ENCODE data around the gene USP32. TPM values are rescaled to one million over a fixed set of nuclear protein-coding genes. Genes with fewer than 3 reads are reported as not detected.
"Not testable (repeated sequence)": the region's sequence is repeated elsewhere in the genome, so short reads cannot be mapped to it uniquely, and the experiment has no call there.

Gene USP32
- total RNA-seq, 1 experiment from 2014 or later = 73.5 TPM

DNA sequence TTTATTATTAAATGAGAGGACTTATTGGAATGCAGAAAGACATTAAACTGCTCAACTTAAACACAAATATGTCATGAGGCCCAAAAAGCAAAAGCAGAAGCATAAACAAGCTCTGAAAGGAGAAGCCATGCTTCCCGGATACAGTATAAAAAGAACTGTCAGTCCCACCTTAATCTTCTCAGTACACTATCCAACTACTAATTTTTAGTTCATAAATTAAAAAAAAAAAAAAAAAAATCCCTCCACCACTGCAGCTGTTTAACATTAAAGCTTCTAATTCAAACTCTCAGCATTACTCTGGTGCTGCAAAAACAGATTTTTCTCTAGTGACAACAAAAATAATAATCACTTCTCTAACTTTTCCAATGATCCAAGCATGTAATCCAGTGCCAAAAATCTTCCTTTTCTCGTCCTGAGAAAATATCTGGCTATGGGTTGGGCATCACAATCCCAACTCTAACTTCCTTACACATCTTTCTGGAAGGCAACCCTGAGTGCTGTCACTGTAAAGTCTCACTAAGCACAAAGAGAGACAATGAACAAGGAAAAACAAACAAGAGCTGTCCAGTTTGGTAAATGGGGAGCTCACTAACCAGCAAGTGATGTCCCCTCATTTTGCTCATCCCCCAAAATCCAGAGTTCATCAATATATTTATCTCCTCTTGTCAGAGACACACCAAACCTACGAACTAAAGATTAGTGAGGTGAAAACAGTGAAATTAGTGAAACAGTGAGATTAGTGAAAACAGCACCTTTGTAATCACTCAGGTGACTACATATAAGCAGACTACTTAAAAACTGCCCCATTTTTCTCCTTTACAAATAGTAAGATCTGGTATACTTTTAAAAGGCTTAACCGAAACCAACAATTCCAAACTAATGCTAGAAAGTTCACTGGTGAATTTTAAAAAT, 5.5 kb downstream of the USP32 start:
- Histone ChIP-seq H2AK5ac (ENCODE audit: insufficient read length, low read length) (no peak overlapping the region), H3K14ac (ENCODE audit: insufficient read depth, low read length) (no peak overlapping the region), H3K27ac (ENCODE audit: insufficient read length, low read depth, low read length) (peak overlapping the region; percentile 80), H3K27me3 (ENCODE audit: insufficient read depth, low read length) (no peaks in the 10 kb centered on the region), H3K79me2 (ENCODE audit: insufficient read depth, low read length) (peaks cover 41% of the 10 kb centered on the region; the same call in 1 of the 2 replicates), H3K4me2 (ENCODE audit: insufficient read depth, insufficient read length, low read length) (peak overlapping the region; percentile 65), H4K8ac (replicated peaks; ENCODE audit: insufficient read length, low read depth, low read length) (no peak overlapping the region), H4K20me1 (ENCODE audit: control insufficient read depth, insufficient read depth, insufficient read length) (no peaks in the 10 kb centered on the region), H2BK12ac (ENCODE audit: insufficient read length, low read depth, low read length) (no peak overlapping the region), H4K91ac (ENCODE audit: insufficient read length, low read depth, low read length) (no peak overlapping the region), H2BK120ac (ENCODE audit: low read depth, low read length, poor library complexity, severe bottlenecking) (no peak overlapping the region), H3K23me2 (ENCODE audit: insufficient read length, low read depth, low read length, poor library complexity, severe bottlenecking) (peaks cover 6% of the 10 kb centered on the region), H2BK5ac (ENCODE audit: insufficient read length, low read length) (no peak overlapping the region), H2AFZ (ENCODE audit: low read length) (no peak overlapping the region), H4K5ac (ENCODE audit: insufficient read length, low read depth, low read length) (no peak overlapping the region), H3K56ac (ENCODE audit: insufficient read length, low read depth, low read length) (no peak overlapping the region), H2BK15ac (ENCODE audit: low read depth, low read length) (no peak overlapping the region), H3K9me3 (ENCODE audit: control insufficient read depth, low read depth, low read length) (no peaks in the 10 kb centered on the region), H3K4ac (ENCODE audit: low read depth, low read length) (no peak overlapping the region), H3T11ph (ENCODE audit: low read length) (no peak overlapping the region), H3K23ac (ENCODE audit: insufficient read length, low read depth, low read length) (no peak overlapping the region), H3K4me1 (ENCODE audit: insufficient read depth, low read length) (peaks cover 12% of the 10 kb centered on the region), H3K18ac (ENCODE audit: insufficient read length, low read depth, low read length) (no peak overlapping the region), H3K9ac (ENCODE audit: extremely low read depth, insufficient read length, low read length) (peak overlapping the region; percentile 50), H3K79me1 (ENCODE audit: insufficient read depth, low read depth, low read length, poor library complexity, severe bottlenecking) (no peaks in the 10 kb centered on the region), H2BK20ac (ENCODE audit: low read depth, low read length, poor library complexity, severe bottlenecking) (no peak overlapping the region)
- Mint-ChIP-seq H3K9me3 (no peaks in the 10 kb centered on the region), H3K4me3 (peak overlapping the region; percentile 25 to 41), H3K27ac (peak overlapping the region; percentile 61 to 96 (median 66)), H3K36me3 (ENCODE audit: insufficient read depth in 1 of 3, low read depth in 3 of 3) (peaks cover 0 to 3% (median 0%) of the 10 kb centered on the region in 3 experiments; a peak in 2 of 7 replicates), H3K27me3 (ENCODE audit: low read depth) (no peaks in the 10 kb centered on the region), H3K4me1 (peaks cover 73 to 77% of the 10 kb centered on the region in 2 experiments)
- no CpG with 5 or more reads among the region's 4 CpGs for WGBS (ENCODE audit: extremely low coverage, insufficient read length, low lambda C conversion rate)
- DNase-seq = no peak
- TF ChIP-seq, protein P1, sequence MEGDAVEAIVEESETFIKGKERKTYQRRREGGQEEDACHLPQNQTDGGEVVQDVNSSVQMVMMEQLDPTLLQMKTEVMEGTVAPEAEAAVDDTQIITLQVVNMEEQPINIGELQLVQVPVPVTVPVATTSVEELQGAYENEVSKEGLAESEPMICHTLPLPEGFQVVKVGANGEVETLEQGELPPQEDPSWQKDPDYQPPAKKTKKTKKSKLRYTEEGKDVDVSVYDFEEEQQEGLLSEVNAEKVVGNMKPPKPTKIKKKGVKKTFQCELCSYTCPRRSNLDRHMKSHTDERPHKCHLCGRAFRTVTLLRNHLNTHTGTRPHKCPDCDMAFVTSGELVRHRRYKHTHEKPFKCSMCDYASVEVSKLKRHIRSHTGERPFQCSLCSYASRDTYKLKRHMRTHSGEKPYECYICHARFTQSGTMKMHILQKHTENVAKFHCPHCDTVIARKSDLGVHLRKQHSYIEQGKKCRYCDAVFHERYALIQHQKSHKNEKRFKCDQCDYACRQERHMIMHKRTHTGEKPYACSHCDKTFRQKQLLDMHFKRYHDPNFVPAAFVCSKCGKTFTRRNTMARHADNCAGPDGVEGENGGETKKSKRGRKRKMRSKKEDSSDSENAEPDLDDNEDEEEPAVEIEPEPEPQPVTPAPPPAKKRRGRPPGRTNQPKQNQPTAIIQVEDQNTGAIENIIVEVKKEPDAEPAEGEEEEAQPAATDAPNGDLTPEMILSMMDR (conservative IDR thresholded peaks at IDR 0.05) = no peak

DNA sequence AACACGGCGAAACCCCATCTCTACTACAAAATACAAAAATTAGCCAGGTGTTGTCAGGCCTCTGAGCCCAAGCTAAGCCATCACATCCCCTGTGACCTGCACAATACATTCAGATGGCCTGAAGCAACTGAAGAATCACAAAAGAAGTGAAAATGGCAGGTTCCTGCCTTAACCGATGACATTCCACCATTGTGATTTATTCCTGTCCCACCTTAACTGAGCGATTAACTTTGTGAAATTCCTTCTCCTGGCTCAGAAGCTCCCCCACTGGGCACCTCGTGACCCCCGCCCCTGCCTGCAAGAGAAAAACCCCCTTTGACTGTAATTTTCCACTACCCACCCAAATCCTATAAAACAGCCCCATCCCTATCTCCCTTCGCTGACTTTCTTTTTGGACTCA, 7.0 kb downstream of the USP32 start:
- H3K4me3 Mint-ChIP-seq = peak overlapping the region; percentile 44 to 70
- Histone ChIP-seq H3K27ac (ENCODE audit: insufficient read length, low read depth, low read length) (peak overlapping the region; percentile 79), H3K79me2 (ENCODE audit: insufficient read depth, low read length) (peaks cover 28% of the 10 kb centered on the region; the same call in 1 of the 2 replicates), H3K14ac (ENCODE audit: insufficient read depth, low read length) (peak overlapping the region; percentile 47; the same call in 1 of the 2 replicates), H3K4me1 (ENCODE audit: insufficient read depth, low read length) (peaks cover 10% of the 10 kb centered on the region), H3K4me2 (ENCODE audit: insufficient read depth, insufficient read length, low read length) (peak overlapping the region; percentile 65)
- not testable (repeated sequence) for H2AFZ ChIP-seq (ENCODE audit: low read length); H3K9ac ChIP-seq (ENCODE audit: extremely low read depth, insufficient read length, low read length); H2BK15ac ChIP-seq (ENCODE audit: low read depth, low read length); H3K18ac ChIP-seq (ENCODE audit: insufficient read length, low read depth, low read length); H2BK120ac ChIP-seq (ENCODE audit: low read depth, low read length, poor library complexity, severe bottlenecking); H4K5ac ChIP-seq (ENCODE audit: insufficient read length, low read depth, low read length); H3K23me2 ChIP-seq (ENCODE audit: insufficient read length, low read depth, low read length, poor library complexity, severe bottlenecking); H2BK5ac ChIP-seq (ENCODE audit: insufficient read length, low read length); H3K9me3 Mint-ChIP-seq; H4K20me1 ChIP-seq (ENCODE audit: control insufficient read depth, insufficient read depth, insufficient read length); H3K9me3 ChIP-seq (ENCODE audit: control insufficient read depth, low read depth, low read length); H3K23ac ChIP-seq (ENCODE audit: insufficient read length, low read depth, low read length); H2AK5ac ChIP-seq (ENCODE audit: insufficient read length, low read length); H3K56ac ChIP-seq (ENCODE audit: insufficient read length, low read depth, low read length); H3K79me1 ChIP-seq (ENCODE audit: insufficient read depth, low read depth, low read length, poor library complexity, severe bottlenecking); H3K27me3 ChIP-seq (ENCODE audit: insufficient read depth, low read length); H4K91ac ChIP-seq (ENCODE audit: insufficient read length, low read depth, low read length); H3K36me3 Mint-ChIP-seq (ENCODE audit: insufficient read depth in 1 of 3, low read depth in 3 of 3); H2BK12ac ChIP-seq (ENCODE audit: insufficient read length, low read depth, low read length); H2BK20ac ChIP-seq (ENCODE audit: low read depth, low read length, poor library complexity, severe bottlenecking); H3K27me3 Mint-ChIP-seq (ENCODE audit: low read depth); H4K8ac ChIP-seq (replicated peaks; ENCODE audit: insufficient read length, low read depth, low read length); H3T11ph ChIP-seq (ENCODE audit: low read length); H3K4ac ChIP-seq (ENCODE audit: low read depth, low read length)
- no CpG with 5 or more reads among the region's 7 CpGs for WGBS (ENCODE audit: extremely low coverage, insufficient read length, low lambda C conversion rate)
- peak overlapping the region; percentile 96 to 99 (median 98) for H3K27ac Mint-ChIP-seq
- H3K4me1 Mint-ChIP-seq = peaks cover 62 to 65% of the 10 kb centered on the region in 2 experiments
- DNase-seq = peak; percentile 92
